Esophagus muscularis mucosa (tissue), 3 donors: ENCODE results near the gene SMARCC1.

ENCODE experiments used
- POLR2A ChIP-seq: fragments of 450-650 bp; IDR thresholded peaks from one replicate; pipeline ENCODE4 v1.6.1; 2017; ENCODE audit warnings: antibody characterized with exemption, moderate library complexity, mild to moderate bottlenecking, low read depth
- TF ChIP-seq, protein P1 (sequence below), 3 experiments: fragments of 200-600 bp in 2 of 3; fragments of 450-650 bp in 1 of 3; sonication (generic) in 2 of 3; IDR thresholded peaks; one replicate each; pipeline ENCODE4 v1.5.1; 2017 to 2019; ENCODE audit warnings: antibody characterized with exemption in 3 of 3, mild to moderate bottlenecking in 2 of 3, moderate library complexity in 1 of 3

DNA sequence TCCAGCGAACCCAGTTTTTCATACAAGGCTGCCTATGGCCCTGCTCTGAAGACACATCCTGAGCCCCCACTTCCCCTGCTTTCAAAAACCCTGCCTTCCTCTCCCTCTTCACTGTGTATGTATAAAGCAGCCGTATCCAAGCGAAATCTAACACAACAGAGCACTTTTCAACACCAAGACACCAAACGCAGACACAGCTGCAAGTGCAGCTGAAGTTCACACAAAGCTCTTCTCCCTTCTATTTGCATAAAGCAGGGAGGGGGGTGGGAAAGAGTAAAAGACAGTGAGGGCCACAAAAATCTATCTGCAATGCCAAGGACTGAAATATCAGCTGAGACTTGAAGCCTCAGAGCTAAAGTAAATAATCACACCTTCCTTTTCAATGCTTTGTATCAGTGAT is 168.0 kb downstream of the SMARCC1 start:
- TF ChIP-seq, protein P1, sequence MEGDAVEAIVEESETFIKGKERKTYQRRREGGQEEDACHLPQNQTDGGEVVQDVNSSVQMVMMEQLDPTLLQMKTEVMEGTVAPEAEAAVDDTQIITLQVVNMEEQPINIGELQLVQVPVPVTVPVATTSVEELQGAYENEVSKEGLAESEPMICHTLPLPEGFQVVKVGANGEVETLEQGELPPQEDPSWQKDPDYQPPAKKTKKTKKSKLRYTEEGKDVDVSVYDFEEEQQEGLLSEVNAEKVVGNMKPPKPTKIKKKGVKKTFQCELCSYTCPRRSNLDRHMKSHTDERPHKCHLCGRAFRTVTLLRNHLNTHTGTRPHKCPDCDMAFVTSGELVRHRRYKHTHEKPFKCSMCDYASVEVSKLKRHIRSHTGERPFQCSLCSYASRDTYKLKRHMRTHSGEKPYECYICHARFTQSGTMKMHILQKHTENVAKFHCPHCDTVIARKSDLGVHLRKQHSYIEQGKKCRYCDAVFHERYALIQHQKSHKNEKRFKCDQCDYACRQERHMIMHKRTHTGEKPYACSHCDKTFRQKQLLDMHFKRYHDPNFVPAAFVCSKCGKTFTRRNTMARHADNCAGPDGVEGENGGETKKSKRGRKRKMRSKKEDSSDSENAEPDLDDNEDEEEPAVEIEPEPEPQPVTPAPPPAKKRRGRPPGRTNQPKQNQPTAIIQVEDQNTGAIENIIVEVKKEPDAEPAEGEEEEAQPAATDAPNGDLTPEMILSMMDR (IDR thresholded peaks at IDR 0.05) = no peak
- TF ChIP-seq POLR2A = no peak
